Smooth muscle cell (in vitro differentiated cells): ENCODE data around the gene INHBC. TPM values are rescaled to one million over a fixed set of nuclear protein-coding genes. Genes with fewer than 3 reads are reported as not detected.

Experiments
- DNase-seq: peaks from one replicate; lab custom pipeline; 2025; ENCODE audit not compliant: unreplicated experiment; lab: John Stamatoyannopoulos, UW
- H2AFZ ChIP-seq: fragments of 200-600 bp; sonication (generic); 2 replicates; pipeline ENCODE4 v1.6.0; 2016; ENCODE audit warnings: antibody characterized with exemption, low read depth, mild to moderate bottlenecking
- H3F3A ChIP-seq: fragments of 200-600 bp; sonication (generic); 2 replicates; pipeline ENCODE4 v1.6.0; 2017; ENCODE audit warnings: antibody characterized with exemption, low read depth
- H3K27ac ChIP-seq: fragments of 200-600 bp; sonication (generic); 2 replicates; pipeline ENCODE4 v1.5.1; 2016; ENCODE audit warnings: low read depth, mild to moderate bottlenecking
- H3K27me3 ChIP-seq: fragments of 200-600 bp; sonication (generic); 2 replicates; pipeline ENCODE4 v1.6.1; 2016; ENCODE audit warnings: low read depth, mild to moderate bottlenecking
- H3K36me3 ChIP-seq: fragments of 200-600 bp; sonication (generic); 2 replicates; pipeline ENCODE4 v1.5.1; 2016; ENCODE audit warnings: low read depth
- H3K4me1 ChIP-seq: fragments of 200-600 bp; sonication (generic); 2 replicates; pipeline ENCODE4 v1.5.1; 2016; ENCODE audit warnings: low read depth
- H3K4me2 ChIP-seq: fragments of 200-600 bp; sonication (generic); 2 replicates; pipeline ENCODE4 v1.6.0; 2016; ENCODE audit warnings: mild to moderate bottlenecking
- H3K4me3 ChIP-seq: fragments of 200-600 bp; sonication (generic); 2 replicates; pipeline ENCODE4 v1.5.1; 2016; ENCODE audit warnings: mild to moderate bottlenecking
- H3K79me2 ChIP-seq: fragments of 200-600 bp; sonication (generic); 2 replicates; pipeline ENCODE4 v1.6.0; 2016; ENCODE audit warnings: low read depth, mild to moderate bottlenecking
- H3K9ac ChIP-seq: fragments of 200-600 bp; sonication (generic); 2 replicates; pipeline ENCODE4 v1.6.0; 2016; ENCODE audit warnings: low read depth
- H3K9me3 ChIP-seq: fragments of 200-600 bp; sonication (generic); replicated peaks from 2 replicates; pipeline ENCODE4 v1.5.1; 2016; ENCODE audit warnings: low read depth
- H4K20me1 ChIP-seq: fragments of 200-600 bp; sonication (generic); 2 replicates; pipeline ENCODE4 v1.6.0; 2016; ENCODE audit warnings: low read depth
- WGBS: methylation state at CpG from one replicate; pipeline ENCODE4 v1.1.7; 2016; ENCODE audit warnings: low lambda C conversion rate; 5-methylcytosine and 5-hydroxymethylcytosine counted together
- polyA plus RNA-seq: library from polyadenylated mRNA; unstranded; fragments of >200 nt; fragmentation: Nextera tagmentation; extraction: Ambion mirVana; gene quantifications from 2 replicates; pipeline ENCODE4 v1.2.1, GENCODE V29; 2016
- total RNA-seq: library from RNA; depleted of rRNA; stranded (reverse); fragments of >200 nt; gene quantifications from 2 replicates; pipeline ENCODE4 v1.2.3, GENCODE V29; 2014
- TF ChIP-seq, protein P1 (sequence below): fragments of 200-600 bp; sonication (generic); IDR thresholded peaks from 2 replicates; pipeline ENCODE4 v1.5.1; 2017; ENCODE audit warnings: borderline replicate concordance, mild to moderate bottlenecking, antibody characterized with exemption; ENCODE audit not compliant: insufficient read depth, poor library complexity, severe bottlenecking

INHBC gene
- total and polyA plus RNA-seq, 2 experiments from 2014 or later, result 0.42 TPM; not detected in 1

DNA sequence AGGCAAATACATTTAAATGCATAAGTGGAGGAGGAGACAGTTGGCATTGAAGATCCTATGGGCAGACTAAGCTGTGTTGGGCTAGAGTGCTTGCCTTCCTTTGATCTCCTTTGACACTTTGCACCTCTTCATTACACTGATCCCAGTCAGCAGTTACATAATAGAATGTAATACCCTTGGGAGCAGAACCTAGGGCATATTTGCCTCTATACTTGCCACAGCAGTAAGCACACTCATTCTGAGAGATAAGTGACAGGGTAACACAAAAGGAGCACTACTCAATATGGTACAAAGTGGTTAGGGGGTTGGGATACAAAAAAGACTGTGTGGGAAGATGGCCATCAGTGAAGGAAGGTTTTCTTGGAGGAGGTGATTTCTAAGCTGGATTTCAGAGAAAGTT lies 62.2 kb downstream of the INHBC start:
- peaks cover 20% of the 10 kb centered on the region for H3K36me3 ChIP-seq

DNA sequence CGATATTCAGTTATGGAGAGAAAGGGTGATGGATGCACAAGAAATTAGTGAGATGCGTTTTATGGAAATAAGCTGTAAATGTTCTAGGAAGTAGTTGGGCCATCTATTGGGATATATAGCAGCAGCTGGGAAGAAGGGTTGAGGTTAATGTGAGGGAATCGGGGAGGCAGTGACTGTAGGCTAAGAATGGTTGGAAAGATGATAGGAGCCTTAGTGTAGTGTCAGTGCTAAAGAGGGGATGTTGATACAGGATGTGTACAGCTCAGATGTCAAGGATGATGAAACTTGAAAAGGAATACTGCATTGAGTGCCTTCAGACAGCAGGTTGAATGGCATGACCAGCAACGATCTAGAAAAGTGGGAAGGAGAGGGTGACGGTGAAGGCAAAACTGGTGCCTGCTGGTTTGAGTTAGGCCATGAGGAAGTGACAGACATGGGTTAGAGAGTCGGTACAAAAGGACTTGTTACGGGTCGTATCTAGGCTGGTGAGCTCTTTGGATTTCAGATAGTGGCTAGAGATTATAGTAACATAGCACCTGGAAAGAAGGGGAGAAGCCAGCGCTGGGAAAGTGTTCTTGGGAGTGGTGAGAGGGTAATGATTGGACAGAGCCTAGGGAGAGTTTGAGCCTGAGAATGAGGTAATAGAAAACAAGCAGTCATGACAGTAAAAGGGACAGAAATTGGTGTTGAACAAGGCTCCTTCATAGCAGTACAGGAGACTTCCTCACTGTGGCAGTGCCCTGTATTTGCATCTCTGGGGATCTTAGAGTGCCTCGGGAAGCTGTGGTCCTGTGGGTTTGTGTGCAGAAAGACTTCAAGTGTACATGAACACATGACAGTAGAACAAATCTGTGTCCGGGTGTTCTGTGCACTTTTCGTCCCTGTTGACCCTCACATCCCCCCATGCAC lies 62.9 kb downstream of the INHBC start:
- H3K79me2 ChIP-seq, result peaks cover 10% of the 10 kb centered on the region

More for the DNA sequence above, 62.2 kb downstream of the INHBC start:
- no peaks in the 10 kb centered on the region for H3K27me3 ChIP-seq
- H3K4me1 ChIP-seq, result no peaks in the 10 kb centered on the region
- no peak overlapping the region for H3K27ac ChIP-seq
- H4K20me1 ChIP-seq, result peaks cover 8% of the 10 kb centered on the region
- no peak overlapping the region for H3K4me2 ChIP-seq
- DNase-seq, result no peak
- H3K9me3 ChIP-seq, result no peaks in the 10 kb centered on the region
- peaks cover 6% of the 10 kb centered on the region for H3K79me2 ChIP-seq
- no peak overlapping the region for H2AFZ ChIP-seq
- H3K4me3 ChIP-seq, result no peak overlapping the region
- H3F3A ChIP-seq, result no peaks in the 10 kb centered on the region
- TF ChIP-seq, protein P1, sequence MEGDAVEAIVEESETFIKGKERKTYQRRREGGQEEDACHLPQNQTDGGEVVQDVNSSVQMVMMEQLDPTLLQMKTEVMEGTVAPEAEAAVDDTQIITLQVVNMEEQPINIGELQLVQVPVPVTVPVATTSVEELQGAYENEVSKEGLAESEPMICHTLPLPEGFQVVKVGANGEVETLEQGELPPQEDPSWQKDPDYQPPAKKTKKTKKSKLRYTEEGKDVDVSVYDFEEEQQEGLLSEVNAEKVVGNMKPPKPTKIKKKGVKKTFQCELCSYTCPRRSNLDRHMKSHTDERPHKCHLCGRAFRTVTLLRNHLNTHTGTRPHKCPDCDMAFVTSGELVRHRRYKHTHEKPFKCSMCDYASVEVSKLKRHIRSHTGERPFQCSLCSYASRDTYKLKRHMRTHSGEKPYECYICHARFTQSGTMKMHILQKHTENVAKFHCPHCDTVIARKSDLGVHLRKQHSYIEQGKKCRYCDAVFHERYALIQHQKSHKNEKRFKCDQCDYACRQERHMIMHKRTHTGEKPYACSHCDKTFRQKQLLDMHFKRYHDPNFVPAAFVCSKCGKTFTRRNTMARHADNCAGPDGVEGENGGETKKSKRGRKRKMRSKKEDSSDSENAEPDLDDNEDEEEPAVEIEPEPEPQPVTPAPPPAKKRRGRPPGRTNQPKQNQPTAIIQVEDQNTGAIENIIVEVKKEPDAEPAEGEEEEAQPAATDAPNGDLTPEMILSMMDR, result no peak
- no peak overlapping the region for H3K9ac ChIP-seq

DNA sequence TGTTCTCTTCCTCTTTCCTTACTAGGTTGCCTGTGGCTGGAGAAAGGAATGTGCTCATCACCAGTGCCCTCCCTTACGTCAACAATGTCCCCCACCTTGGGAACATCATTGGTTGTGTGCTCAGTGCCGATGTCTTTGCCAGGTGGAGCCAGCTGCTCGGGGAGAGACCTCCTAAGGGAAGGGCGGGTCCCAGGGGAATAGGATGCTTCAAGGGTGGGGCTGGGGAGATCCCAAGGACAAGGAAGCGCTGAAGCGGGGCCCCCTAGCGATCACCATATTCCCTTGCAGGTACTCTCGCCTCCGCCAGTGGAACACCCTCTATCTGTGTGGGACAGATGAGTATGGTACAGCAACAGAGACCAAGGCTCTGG lies 63.5 kb downstream of the INHBC start:
- H3K4me2 ChIP-seq, result no peak overlapping the region
- peaks cover 3% of the 10 kb centered on the region for H4K20me1 ChIP-seq
- WGBS, result 92% methylated on average over 9 of the region's 9 CpGs
- no peaks in the 10 kb centered on the region for H3F3A ChIP-seq
- no peaks in the 10 kb centered on the region for H3K27me3 ChIP-seq
- no peaks in the 10 kb centered on the region for H3K4me1 ChIP-seq
- no peak overlapping the region for H2AFZ ChIP-seq
- H3K36me3 ChIP-seq, result peaks cover 15% of the 10 kb centered on the region
- H3K9me3 ChIP-seq, result no peaks in the 10 kb centered on the region
- H3K27ac ChIP-seq, result no peak overlapping the region
- peaks cover 10% of the 10 kb centered on the region for H3K79me2 ChIP-seq
- TF ChIP-seq, protein P1, result no peak
- no peak for DNase-seq
- H3K9ac ChIP-seq, result no peak overlapping the region
- H3K4me3 ChIP-seq, result no peak overlapping the region

More for the DNA sequence above, 62.9 kb downstream of the INHBC start:
- no peak overlapping the region for H3K4me2 ChIP-seq
- DNase-seq, result no peak
- TF ChIP-seq, protein P1, result no peak
- 98% methylated on average over 12 of the region's 12 CpGs for WGBS
- peaks cover 19% of the 10 kb centered on the region for H3K36me3 ChIP-seq
- no peak overlapping the region for H2AFZ ChIP-seq
- peaks cover 8% of the 10 kb centered on the region for H4K20me1 ChIP-seq
- H3K4me1 ChIP-seq, result no peaks in the 10 kb centered on the region
- no peaks in the 10 kb centered on the region for H3F3A ChIP-seq
- H3K27me3 ChIP-seq, result no peaks in the 10 kb centered on the region
- no peak overlapping the region for H3K9ac ChIP-seq
- no peak overlapping the region for H3K4me3 ChIP-seq
- no peak overlapping the region for H3K27ac ChIP-seq
- no peaks in the 10 kb centered on the region for H3K9me3 ChIP-seq
